GM12874 (cell line): ENCODE results near the gene RERE.

Experiments
- CTCF ChIP-seq: IDR thresholded peaks from 2 replicates; pipeline ENCODE4 v1.5.1; 2011; ENCODE audit warnings: low read depth, mild to moderate bottlenecking, control low read depth, low read length, moderate library complexity; ENCODE audit not compliant: insufficient read depth

Gene RERE

GRCh38 chr1:8328271-8328670, 489.2 kb downstream of the RERE start:
- TF ChIP-seq CTCF = no peak

GRCh38 chr1:8326265-8326664, 491.2 kb downstream of the RERE start:
- no peak for TF ChIP-seq CTCF

GRCh38 chr1:8325771-8326170, 491.7 kb downstream of the RERE start:
- no peak for TF ChIP-seq CTCF

GRCh38 chr1:8324176-8324810, 493.1 kb downstream of the RERE start:
- TF ChIP-seq CTCF = no peak

GRCh38 chr1:8323706-8324105, 493.7 kb downstream of the RERE start:
- no peak for TF ChIP-seq CTCF

- TF ChIP-seq CTCF = no peak
Measured at GRCh38 chr1:8321612-8322011, 495.8 kb downstream of the RERE start.

GRCh38 chr1:8318436-8318835, 499.0 kb downstream of the RERE start:
- no peak for TF ChIP-seq CTCF
